ENCODE results near the gene DAP. TPM values are rescaled to one million over a fixed set of nuclear protein-coding genes. Genes with fewer than 3 reads are reported as not detected.

DAP gene
- total and polyA plus RNA-seq, 12 donors, result 14.2 to 52.5 (median 28.0) TPM

DNA sequence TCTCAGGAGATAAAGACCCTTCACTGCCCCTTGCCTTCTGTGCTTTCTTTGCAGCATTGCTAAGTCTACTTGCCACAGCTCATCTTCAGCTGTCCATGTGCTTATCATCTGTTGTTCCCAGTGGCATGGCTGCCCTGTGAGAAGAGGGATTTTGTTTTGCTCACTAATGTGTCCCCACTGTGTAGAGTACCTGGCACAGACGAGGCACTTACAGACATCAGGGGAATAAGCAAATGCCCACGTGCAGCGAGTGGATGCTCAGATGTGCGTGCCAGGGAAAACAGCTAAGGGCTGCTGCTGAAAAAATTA, 31.0 kb downstream of the DAP start:
- WGBS, 2 donors, result 88 to 90% methylated on average over 4 of the region's 4 CpGs
- Histone ChIP-seq H3K36me3 (peaks cover 0 to 20% (median 0%) of the 10 kb centered on the region in 9 donors), H3K27ac (no peak overlapping the region), H3K9me3 (no peaks in the 10 kb centered on the region), H3K27me3 (no peaks in the 10 kb centered on the region), H3K4me1 (peaks cover 0 to 57% (median 31%) of the 10 kb centered on the region in 9 donors), H3K4me3 (no peak overlapping the region)
- no peak for DNase-seq
- intact Hi-C loops (cut with DNase I), result no loop called here
- no peak for ATAC-seq
- TF ChIP-seq, protein P1, sequence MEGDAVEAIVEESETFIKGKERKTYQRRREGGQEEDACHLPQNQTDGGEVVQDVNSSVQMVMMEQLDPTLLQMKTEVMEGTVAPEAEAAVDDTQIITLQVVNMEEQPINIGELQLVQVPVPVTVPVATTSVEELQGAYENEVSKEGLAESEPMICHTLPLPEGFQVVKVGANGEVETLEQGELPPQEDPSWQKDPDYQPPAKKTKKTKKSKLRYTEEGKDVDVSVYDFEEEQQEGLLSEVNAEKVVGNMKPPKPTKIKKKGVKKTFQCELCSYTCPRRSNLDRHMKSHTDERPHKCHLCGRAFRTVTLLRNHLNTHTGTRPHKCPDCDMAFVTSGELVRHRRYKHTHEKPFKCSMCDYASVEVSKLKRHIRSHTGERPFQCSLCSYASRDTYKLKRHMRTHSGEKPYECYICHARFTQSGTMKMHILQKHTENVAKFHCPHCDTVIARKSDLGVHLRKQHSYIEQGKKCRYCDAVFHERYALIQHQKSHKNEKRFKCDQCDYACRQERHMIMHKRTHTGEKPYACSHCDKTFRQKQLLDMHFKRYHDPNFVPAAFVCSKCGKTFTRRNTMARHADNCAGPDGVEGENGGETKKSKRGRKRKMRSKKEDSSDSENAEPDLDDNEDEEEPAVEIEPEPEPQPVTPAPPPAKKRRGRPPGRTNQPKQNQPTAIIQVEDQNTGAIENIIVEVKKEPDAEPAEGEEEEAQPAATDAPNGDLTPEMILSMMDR (IDR thresholded peaks at IDR 0.05), result no peak

- intact Hi-C loops (cut with DNase I), result no loop called here
- 78 to 81% methylated on average over 9 of the region's 9 CpGs for WGBS, 2 donors
- peak in 1 of 2 donors; percentile 33 for DNase-seq
- H3K27ac ChIP-seq, result peak overlapping the region in 1 of 10 donors; percentile 14
- ATAC-seq, result peak in 1 of 8 donors; percentile 16
- no peak overlapping the region for H3K4me3 ChIP-seq
- H3K9me3 ChIP-seq, result no peaks in the 10 kb centered on the region
- H3K36me3 ChIP-seq, result peaks cover 0 to 20% (median 0%) of the 10 kb centered on the region in 9 donors
- peaks cover 0 to 62% (median 35%) of the 10 kb centered on the region in 9 donors for H3K4me1 ChIP-seq
- no peaks in the 10 kb centered on the region for H3K27me3 ChIP-seq
- TF ChIP-seq, protein P1 (IDR thresholded peaks at IDR 0.05), result no peak
Observed at GRCh38 chr5:10729320-10730042, 31.6 kb downstream of the DAP start.

GRCh38 chr5:10728679-10729078, 32.4 kb downstream of the DAP start:
- Histone ChIP-seq H3K4me1 (peaks cover 0 to 67% (median 38%) of the 10 kb centered on the region in 9 donors), H3K9me3 (no peaks in the 10 kb centered on the region), H3K36me3 (peaks cover 0 to 16% (median 0%) of the 10 kb centered on the region in 9 donors), H3K27me3 (no peaks in the 10 kb centered on the region), H3K4me3 (no peak overlapping the region), H3K27ac (no peak overlapping the region)
- DNase-seq, result no peak
- no peak for ATAC-seq
- TF ChIP-seq, protein P1 (IDR thresholded peaks at IDR 0.05), result no peak
- intact Hi-C loops (cut with DNase I), result no loop called here
- 95 to 96% methylated on average over 6 of the region's 6 CpGs for WGBS, 2 donors

DNA sequence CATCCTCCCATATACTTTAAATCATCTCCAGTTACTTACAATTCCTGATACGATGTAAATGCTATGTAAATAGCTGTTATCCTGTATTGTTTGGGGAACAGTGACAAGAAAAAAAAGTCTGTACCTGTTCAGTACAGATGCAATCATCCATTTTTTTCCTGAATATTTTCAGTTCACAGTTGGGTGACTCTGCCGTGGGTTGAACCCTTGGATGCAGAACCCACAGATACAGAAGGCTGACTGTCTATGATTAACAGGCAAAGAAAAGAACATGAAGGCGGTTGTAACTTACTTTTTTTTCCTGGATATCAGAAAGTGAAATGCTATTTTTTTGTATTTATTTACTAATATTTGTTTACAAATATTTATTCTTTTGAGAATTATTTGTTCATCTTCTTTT, 33.2 kb downstream of the DAP start:
- DNase-seq (no peak), ATAC-seq (no peak)
- intact Hi-C loops (cut with DNase I), result loop anchor here in 1 of 10 donors (2.0 kb wide), 1 partner anchor 33 kb away; the partner anchor contains the start of gene DAP
- peaks cover 0 to 61% (median 38%) of the 10 kb centered on the region in 9 donors for H3K4me1 ChIP-seq
- no peak overlapping the region for H3K4me3 ChIP-seq
- TF ChIP-seq, protein P1 (IDR thresholded peaks at IDR 0.05), result no peak
- 92 to 95% methylated on average over 3 of the region's 3 CpGs for WGBS, 2 donors
- peak overlapping the region in 2 of 10 donors; percentile 81 to 86 for H3K27ac ChIP-seq
- no peaks in the 10 kb centered on the region for H3K9me3 ChIP-seq
- H3K36me3 ChIP-seq, result peaks cover 0 to 15% (median 0%) of the 10 kb centered on the region in 9 donors
- H3K27me3 ChIP-seq, result no peaks in the 10 kb centered on the region
